Spinal cord (tissue), 10 donors: ENCODE results near the gene RAP1A. TPM values are rescaled to one million over a fixed set of nuclear protein-coding genes. Genes with fewer than 3 reads are reported as not detected.
A peak's percentile ranks its signal among the peaks of the same experiment; 100 is the strongest.

Experiments
- DNase-seq, 6 donors: peaks; one replicate each; pipeline versions ENCODE4 v3.0.0 to v3.0.0-alpha.2; 2013 to 2015; ENCODE audit warnings: low spot score in 6 of 6, low read depth in 4 of 6
- H3K27ac ChIP-seq: one replicate; pipeline ENCODE4 v1.5.1; 2013; ENCODE audit warnings: low read depth, low read length, control low read depth
- H3K27me3 ChIP-seq: one replicate; pipeline ENCODE4 v1.6.1; 2013; ENCODE audit warnings: low read length; ENCODE audit not compliant: control insufficient read depth, insufficient read depth
- H3K36me3 ChIP-seq: one replicate; pipeline ENCODE4 v1.6.1; 2013; ENCODE audit warnings: low read length; ENCODE audit not compliant: control insufficient read depth, insufficient read depth
- H3K4me1 ChIP-seq: one replicate; pipeline ENCODE4 v1.6.1; 2013; ENCODE audit warnings: low read length; ENCODE audit not compliant: control insufficient read depth, insufficient read depth
- H3K4me3 ChIP-seq: one replicate; pipeline ENCODE4 v1.5.1; 2013; ENCODE audit warnings: low read depth, low read length, control low read depth
- H3K9me3 ChIP-seq: one replicate; pipeline ENCODE4 v1.6.1; 2013; ENCODE audit warnings: low read length; ENCODE audit not compliant: control insufficient read depth, insufficient read depth
- WGBS: methylation state at CpG from one replicate; pipeline ENCODE4 v1.1.5; 2013; ENCODE audit warnings: missing lambda C conversion rate; ENCODE audit not compliant: insufficient coverage; 5-methylcytosine and 5-hydroxymethylcytosine counted together
- polyA plus RNA-seq, 2 donors: library from polyadenylated mRNA; unstranded; fragments of 120-200 nt; gene quantifications; one replicate each; pipeline ENCODE4 v1.2.1, GENCODE V29; 2013; ENCODE audit not compliant: insufficient read length in 2 of 2
- total RNA-seq, 2 donors: library from RNA; depleted of rRNA in 1 of 2; stranded (reverse); fragments of 120-200 nt in 1 of 2; fragments of >200 nt in 1 of 2; gene quantifications; one replicate each; pipeline versions ENCODE4 v1.2.3 to v1.2.4, GENCODE V29; 2013 to 2014
- donor health status: healthy.

RAP1A gene
- total and polyA plus RNA-seq, 4 donors: 29.3 to 84.4 (median 57.9) TPM

DNA sequence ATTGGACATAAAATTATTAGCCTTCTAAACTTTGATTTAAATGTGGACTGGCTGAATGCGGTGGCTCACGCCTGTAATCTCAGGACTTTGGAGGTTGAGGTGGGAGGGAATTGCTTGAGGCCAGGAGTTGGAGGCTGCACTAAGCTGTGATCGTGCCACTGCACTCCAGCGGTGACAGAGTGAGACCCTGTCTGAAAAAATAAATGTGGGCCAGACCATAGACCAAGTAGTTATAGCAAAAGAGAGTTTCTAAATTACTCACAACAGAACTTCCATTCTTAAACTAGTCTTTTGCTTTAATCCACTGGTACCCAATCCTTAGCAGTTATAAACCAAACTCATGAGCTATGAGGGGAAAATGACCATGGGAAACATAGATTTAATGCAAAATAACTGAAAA is 35.2 kb downstream of the RAP1A start:
- H3K27me3 ChIP-seq: no peaks in the 10 kb centered on the region
- 50% methylated on average over 2 of the region's 4 CpGs for WGBS
- H3K9me3 ChIP-seq: no peaks in the 10 kb centered on the region
- no peak for DNase-seq
- H3K4me3 ChIP-seq: no peak overlapping the region
- H3K36me3 ChIP-seq: no peaks in the 10 kb centered on the region
- no peak overlapping the region for H3K27ac ChIP-seq
- no peaks in the 10 kb centered on the region for H3K4me1 ChIP-seq

DNA sequence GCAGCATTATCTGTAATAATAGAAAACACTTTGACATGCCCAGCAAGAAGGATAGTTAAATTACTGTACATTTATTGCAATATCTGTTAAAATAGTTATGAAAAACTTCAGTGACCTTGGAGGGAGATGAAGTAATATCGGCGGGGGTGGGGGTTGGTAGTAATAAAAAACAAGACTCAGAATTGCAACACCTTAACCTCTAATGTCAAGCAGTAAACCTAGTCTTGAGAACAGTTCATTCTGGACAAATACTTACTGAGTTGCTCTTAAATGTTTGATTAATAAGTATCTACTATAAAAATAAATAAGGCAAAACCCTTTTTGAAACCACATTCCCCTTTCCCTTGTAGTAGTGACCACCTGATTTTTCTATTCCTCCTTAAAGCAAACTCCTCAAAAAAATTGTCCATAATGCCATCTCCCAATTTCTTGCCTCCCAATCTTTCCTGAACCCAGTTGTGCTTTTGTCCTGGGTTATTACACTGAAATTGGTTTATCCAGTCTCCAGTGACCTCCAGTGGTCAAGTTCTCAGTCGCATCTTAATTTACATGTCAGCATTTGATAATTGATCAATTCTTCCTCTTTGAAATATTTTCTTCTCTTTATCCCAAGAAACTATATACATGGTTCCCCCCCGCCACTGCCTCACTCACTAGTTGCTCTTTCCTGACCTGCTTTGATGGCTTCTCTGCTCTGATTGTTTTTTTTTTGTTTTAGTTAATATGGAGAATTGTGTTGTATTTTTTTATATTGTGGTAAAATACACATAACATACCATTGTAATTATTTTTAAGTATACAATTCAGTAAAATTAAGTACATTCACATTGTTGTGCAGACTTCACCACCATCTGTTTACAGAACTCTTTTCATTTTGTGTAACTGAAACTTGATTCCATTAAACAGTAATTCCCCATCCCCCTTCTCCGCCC is 36.8 kb downstream of the RAP1A start:
- DNase-seq: peak; percentile 10 to 64 (median 26)
- no peaks in the 10 kb centered on the region for H3K27me3 ChIP-seq
- H3K4me1 ChIP-seq: no peaks in the 10 kb centered on the region
- no peaks in the 10 kb centered on the region for H3K36me3 ChIP-seq
- H3K9me3 ChIP-seq: no peaks in the 10 kb centered on the region
- no peak overlapping the region for H3K27ac ChIP-seq
- no CpG with 5 or more reads among the region's 5 CpGs for WGBS
- no peak overlapping the region for H3K4me3 ChIP-seq

DNA sequence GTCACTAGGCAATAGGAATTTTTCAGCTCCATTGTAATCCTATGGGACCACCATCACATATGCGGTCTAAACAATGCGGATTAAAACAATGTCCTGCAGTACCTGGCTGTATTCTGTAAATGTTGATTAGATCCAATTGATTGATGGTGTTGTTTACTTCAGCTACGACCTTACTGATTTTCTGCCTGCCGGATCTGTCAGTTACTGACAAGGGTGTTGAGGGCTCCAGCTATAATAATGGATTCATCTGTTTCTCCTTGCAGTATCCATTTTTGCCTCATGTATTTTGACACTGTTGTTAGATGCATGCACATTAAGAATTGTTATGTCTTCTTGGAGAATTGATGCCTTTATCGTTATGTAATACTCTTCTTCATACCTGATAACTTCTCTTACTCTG is 39.0 kb downstream of the RAP1A start:
- no peak overlapping the region for H3K27ac ChIP-seq
- H3K27me3 ChIP-seq: no peaks in the 10 kb centered on the region
- peak in 1 of 6 donors; percentile 2 for DNase-seq
- no CpG with 5 or more reads among the region's 5 CpGs for WGBS
- H3K4me1 ChIP-seq: no peaks in the 10 kb centered on the region
- H3K4me3 ChIP-seq: no peak overlapping the region
- no peaks in the 10 kb centered on the region for H3K36me3 ChIP-seq
- H3K9me3 ChIP-seq: no peaks in the 10 kb centered on the region

DNA sequence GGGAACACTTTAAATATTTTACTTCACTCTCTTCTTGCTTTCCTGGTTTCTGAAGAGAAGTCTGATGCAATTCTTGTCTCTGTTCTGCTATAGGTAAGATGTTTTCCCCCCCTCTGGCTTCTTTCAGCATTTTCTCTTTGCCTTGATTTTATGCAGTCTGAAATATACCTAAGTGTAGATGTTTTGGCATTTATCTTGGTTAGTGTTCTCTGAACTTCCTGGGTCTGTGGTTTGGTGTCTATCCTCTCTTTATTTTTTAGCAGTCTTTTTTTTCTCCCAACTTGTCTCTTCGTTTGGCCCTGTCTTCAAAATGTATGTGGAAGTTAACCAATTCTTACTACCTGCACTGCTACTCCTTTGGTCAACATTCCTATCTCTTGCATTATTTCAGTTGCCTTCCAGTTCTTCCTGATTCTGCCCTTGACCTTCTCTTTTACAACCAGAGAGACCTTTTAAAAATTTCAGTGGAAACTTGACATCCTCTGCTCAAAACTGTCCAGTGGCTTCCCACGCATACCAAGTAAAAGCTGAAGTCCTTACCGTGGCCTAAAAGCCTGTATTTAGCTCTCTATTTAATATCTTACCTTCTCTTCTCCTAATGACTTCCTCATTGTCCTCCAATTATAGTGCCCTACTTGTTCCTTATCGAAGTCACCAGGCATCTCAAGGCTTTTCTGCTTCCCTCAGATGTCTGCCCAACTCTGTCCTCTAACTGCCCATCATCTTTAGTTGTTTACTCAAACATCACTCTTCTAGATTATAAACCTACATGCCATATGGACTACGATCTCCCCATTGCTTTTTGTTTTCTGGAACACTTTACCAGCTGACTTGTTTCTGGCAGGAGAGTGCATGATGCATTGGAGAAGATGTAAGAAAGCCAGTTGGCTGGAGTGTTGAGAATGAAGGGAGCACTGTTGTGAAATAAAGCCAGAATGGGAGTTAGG is 40.9 kb downstream of the RAP1A start:
- Histone ChIP-seq H3K27ac (no peak overlapping the region), H3K4me1 (no peaks in the 10 kb centered on the region), H3K36me3 (no peaks in the 10 kb centered on the region), H3K9me3 (no peaks in the 10 kb centered on the region), H3K27me3 (no peaks in the 10 kb centered on the region), H3K4me3 (no peak overlapping the region)
- peak in 1 of 6 donors; percentile 69 for DNase-seq
- 66% methylated on average over 4 of the region's 5 CpGs for WGBS

DNA sequence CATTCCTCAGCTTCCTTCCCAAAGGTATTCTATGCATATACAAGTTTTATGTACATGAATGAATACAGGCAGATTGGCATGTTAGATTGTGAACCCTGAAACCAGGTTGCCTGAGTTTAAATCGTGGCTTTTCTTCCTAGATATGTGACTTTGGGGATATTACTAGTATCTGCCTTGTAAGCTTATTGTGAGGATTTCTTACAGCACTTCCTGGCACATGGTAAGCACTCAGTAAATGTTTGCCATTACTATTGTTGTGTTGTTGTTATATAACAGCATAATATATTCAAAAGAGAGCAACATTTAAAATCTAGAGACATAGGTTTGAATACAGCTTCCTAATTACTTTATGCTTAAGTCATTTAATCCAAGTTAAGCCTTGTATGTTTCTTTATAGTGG is 45.1 kb downstream of the RAP1A start:
- no peaks in the 10 kb centered on the region for H3K9me3 ChIP-seq
- no peak overlapping the region for H3K27ac ChIP-seq
- H3K36me3 ChIP-seq: no peaks in the 10 kb centered on the region
- no peak overlapping the region for H3K4me3 ChIP-seq
- no peak for DNase-seq
- no peaks in the 10 kb centered on the region for H3K27me3 ChIP-seq
- WGBS: no CpG with 5 or more reads among the region's 1 CpG
- H3K4me1 ChIP-seq: no peaks in the 10 kb centered on the region

DNA sequence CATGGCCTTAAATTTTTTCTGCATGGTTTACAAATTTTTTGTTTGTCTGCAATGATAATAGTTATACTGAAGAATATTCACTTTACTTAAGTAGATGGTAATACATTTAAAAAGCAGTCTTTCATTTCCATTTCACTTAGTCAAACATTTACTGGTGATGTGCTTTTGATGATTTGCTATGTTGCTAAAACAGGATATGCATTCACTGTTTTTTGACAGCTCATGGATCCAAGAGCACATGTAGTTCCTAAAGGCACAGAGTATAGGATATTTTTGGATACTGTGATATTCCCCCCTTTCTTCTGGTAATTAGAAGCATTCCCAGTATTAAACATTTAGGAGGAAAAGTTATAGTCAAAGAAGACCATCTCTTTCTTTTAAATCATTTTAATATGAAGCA is 45.9 kb downstream of the RAP1A start:
- no peak for DNase-seq
- Histone ChIP-seq H3K27me3 (no peaks in the 10 kb centered on the region), H3K9me3 (no peaks in the 10 kb centered on the region), H3K4me3 (no peak overlapping the region), H3K27ac (no peak overlapping the region), H3K4me1 (no peaks in the 10 kb centered on the region), H3K36me3 (no peaks in the 10 kb centered on the region)

DNA sequence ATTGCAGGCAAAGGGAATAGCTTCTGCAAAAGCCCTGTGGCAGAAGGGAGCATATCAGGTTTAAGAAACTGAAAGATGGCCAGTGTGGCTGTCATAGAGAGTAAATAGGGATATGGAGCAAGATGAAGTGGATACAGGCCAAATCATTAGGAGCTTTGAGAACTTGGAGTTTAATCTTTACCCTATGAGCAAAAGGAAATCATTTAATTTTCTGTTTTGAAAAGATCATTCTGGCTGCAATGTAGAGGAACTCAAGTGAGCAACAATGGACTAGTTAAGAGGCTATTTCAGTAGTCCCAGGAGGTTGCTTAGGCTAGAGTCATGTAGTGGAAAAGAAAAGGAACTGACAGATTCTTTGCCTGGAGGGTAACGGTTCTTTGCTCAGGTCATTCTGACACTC is 47.2 kb downstream of the RAP1A start:
- Histone ChIP-seq H3K4me3 (no peak overlapping the region), H3K27me3 (no peaks in the 10 kb centered on the region), H3K4me1 (no peaks in the 10 kb centered on the region), H3K9me3 (no peaks in the 10 kb centered on the region), H3K36me3 (no peaks in the 10 kb centered on the region), H3K27ac (no peak overlapping the region)
- WGBS: no CpG with 5 or more reads among the region's 1 CpG
- DNase-seq: peak in 1 of 6 donors; percentile 3

DNA sequence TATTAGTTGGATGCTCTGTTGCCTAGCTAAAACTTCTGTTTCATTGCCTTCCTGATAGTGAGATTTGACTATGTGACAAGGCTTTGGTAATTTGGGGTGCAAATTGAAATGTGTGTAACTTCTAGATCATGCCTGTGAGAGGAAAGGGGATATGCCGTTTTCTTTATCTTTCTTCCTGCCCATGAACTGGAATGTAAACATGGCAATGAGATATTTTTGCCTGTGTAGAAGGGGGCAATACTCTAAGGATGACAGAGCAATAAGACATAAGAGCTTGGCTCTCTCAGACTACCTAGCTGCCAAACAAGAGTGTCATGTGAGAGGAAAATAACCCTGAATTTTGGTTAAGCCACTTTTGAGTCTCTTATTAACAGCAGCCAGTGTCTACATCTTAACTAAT is 49.7 kb downstream of the RAP1A start:
- DNase-seq: no peak
- H3K27me3 ChIP-seq: no peaks in the 10 kb centered on the region
- no peak overlapping the region for H3K27ac ChIP-seq
- no peaks in the 10 kb centered on the region for H3K4me1 ChIP-seq
- 100% methylated on average over 1 of the region's 1 CpG for WGBS
- no peak overlapping the region for H3K4me3 ChIP-seq
- H3K9me3 ChIP-seq: no peaks in the 10 kb centered on the region
- H3K36me3 ChIP-seq: no peaks in the 10 kb centered on the region

DNA sequence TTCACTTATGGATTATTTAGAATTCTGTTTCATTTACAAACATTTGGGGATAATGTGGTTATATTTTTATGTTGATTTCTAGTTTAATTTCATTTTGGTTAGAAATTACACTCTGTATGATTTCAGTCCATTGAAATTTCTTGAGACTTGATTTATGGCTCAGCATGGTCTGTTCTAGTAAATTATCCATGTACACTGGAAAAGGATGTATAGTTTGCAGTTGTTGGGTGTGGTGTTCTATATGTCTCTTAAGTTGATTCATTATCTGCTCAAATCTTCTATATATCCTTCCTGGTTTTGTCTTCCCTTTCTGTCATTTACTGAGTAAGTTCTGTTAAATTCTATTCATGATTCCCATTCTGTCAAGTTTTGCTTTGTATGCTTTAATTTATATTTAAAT is 52.3 kb downstream of the RAP1A start:
- no peaks in the 10 kb centered on the region for H3K4me1 ChIP-seq
- no peaks in the 10 kb centered on the region for H3K27me3 ChIP-seq
- H3K9me3 ChIP-seq: no peaks in the 10 kb centered on the region
- peaks cover 1% of the 10 kb centered on the region for H3K36me3 ChIP-seq
- H3K27ac ChIP-seq: no peak overlapping the region
- no peak for DNase-seq
- H3K4me3 ChIP-seq: no peak overlapping the region
